GM18502 (cell line): ENCODE results near the gene CALD1.
"Not testable (repeated sequence)": the region's sequence is repeated elsewhere in the genome, so short reads cannot be mapped to it uniquely, and the experiment has no call there.

Experiments used
- ATAC-seq: cut with Tn5 transposase; IDR thresholded peaks from one replicate; pipeline ENCODE4 v1.9.1; 2021; ENCODE audit warnings: mild to moderate bottlenecking; ENCODE audit not compliant: unreplicated experiment, poor library complexity

CALD1 gene

GRCh38 chr7:134941185-134941900 lies 161.9 kb downstream of the CALD1 start:
- no peak for ATAC-seq

GRCh38 chr7:134941952-134942351 lies 162.5 kb downstream of the CALD1 start:
- ATAC-seq: no peak

GRCh38 chr7:134942690-134943466 lies 163.4 kb downstream of the CALD1 start:
- no peak for ATAC-seq

- no peak for ATAC-seq
Measured at GRCh38 chr7:134943785-134944400, 164.5 kb downstream of the CALD1 start.

GRCh38 chr7:134945691-134946090 lies 166.3 kb downstream of the CALD1 start:
- ATAC-seq: no peak

GRCh38 chr7:134946260-134946659 lies 166.8 kb downstream of the CALD1 start:
- ATAC-seq: no peak

- no peak for ATAC-seq
Measured at GRCh38 chr7:134947329-134947728, 167.9 kb downstream of the CALD1 start.

GRCh38 chr7:134947831-134948230 lies 168.4 kb downstream of the CALD1 start:
- no peak for ATAC-seq

GRCh38 chr7:134948246-134948645 lies 168.8 kb downstream of the CALD1 start:
- ATAC-seq: no peak

- no peak for ATAC-seq
Measured at GRCh38 chr7:134948736-134949135, 169.3 kb downstream of the CALD1 start.

GRCh38 chr7:134949171-134949570 lies 169.7 kb downstream of the CALD1 start:
- ATAC-seq: no peak

- no peak for ATAC-seq
Measured at GRCh38 chr7:134954197-134955082, 175.0 kb downstream of the CALD1 start.

- ATAC-seq: no peak
Measured at GRCh38 chr7:134957005-134957404, 177.6 kb downstream of the CALD1 start.

- no peak for ATAC-seq
Measured at GRCh38 chr7:134959810-134960209, 180.4 kb downstream of the CALD1 start.

GRCh38 chr7:134962270-134962780 lies 182.9 kb downstream of the CALD1 start:
- ATAC-seq: no peak

GRCh38 chr7:134963036-134963435 lies 183.6 kb downstream of the CALD1 start:
- no peak for ATAC-seq

GRCh38 chr7:134966691-134967090 lies 187.3 kb downstream of the CALD1 start:
- no peak for ATAC-seq

- no peak for ATAC-seq
Measured at GRCh38 chr7:134968110-134968509, 188.7 kb downstream of the CALD1 start.

- ATAC-seq: not testable (repeated sequence)
Measured at GRCh38 chr7:134981645-134982044, 202.2 kb downstream of the CALD1 start.

- peak; percentile 57 for ATAC-seq
Measured at GRCh38 chr7:134985894-134986362, 206.5 kb downstream of the CALD1 start.
